OCI-LY3 (cell line): ENCODE data around the gene PHC2.

Experiments
- CTCF ChIP-seq: fragments of 200-600, 300-600 bp; sonication (generic); IDR thresholded peaks from 2 replicates; pipeline ENCODE4 v1.5.1; 2014; ENCODE audit warnings: antibody characterized with exemption, low read length, low read depth
- EZH2phosphoT487 ChIP-seq: fragments of 200-600 bp; shearing (Covaris generic); IDR thresholded peaks from 2 replicates; pipeline ENCODE4 v1.6.1; 2018; ENCODE audit warnings: antibody characterized with exemption, mixed run types, low read depth

GRCh38 chr1:33438364-33439160, 7.7 kb upstream of the PHC2 start:
- TF ChIP-seq CTCF (no peak), EZH2phosphoT487 (no peak)
